Middle frontal gyrus (tissue), 1 donor: ENCODE data around the gene FUT2.
"Not testable (repeated sequence)": the region's sequence is repeated elsewhere in the genome, so short reads cannot be mapped to it uniquely, and the experiment has no call there.

ENCODE experiments used
- DNase-seq: peaks from one replicate; pipeline ENCODE4 v3.0.0-alpha.2; 2015; ENCODE audit warnings: low spot score; ENCODE audit errors: extremely low spot score

Gene FUT2

DNA sequence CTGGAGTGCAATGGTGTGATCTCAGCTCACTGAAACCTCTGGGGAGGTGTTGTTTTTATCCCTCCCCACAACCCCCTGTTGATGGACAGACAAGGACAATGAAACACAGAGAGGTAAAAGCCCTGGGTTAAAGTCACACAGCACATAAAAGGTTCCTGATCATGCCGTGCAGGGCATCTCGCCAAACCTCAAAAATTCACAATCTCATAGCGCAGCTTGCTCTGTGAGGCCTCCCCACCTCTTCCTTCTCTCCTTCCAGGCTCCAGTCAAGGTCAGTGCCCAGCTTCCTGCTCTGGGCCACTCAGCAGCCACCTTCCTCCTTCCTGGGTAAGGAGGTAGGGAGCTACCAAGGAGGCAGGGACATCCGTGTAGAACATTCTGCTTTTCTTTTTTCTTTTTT, 2.3 kb downstream of the FUT2 start:
- no peak for DNase-seq

DNA sequence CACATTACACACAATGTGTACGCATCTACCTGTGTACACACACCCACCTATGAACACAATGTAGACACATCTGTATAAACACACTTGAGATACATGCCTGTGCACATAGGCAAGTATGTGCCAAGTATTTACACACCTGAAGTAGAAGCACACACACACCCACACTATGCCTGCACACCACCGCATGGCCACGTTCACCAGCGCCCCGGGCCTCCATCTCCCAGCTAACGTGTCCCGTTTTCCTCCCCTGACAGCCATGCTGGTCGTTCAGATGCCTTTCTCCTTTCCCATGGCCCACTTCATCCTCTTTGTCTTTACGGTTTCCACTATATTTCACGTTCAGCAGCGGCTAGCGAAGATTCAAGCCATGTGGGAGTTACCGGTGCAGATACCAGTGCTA, 6.9 kb downstream of the FUT2 start:
- no peak for DNase-seq

DNA sequence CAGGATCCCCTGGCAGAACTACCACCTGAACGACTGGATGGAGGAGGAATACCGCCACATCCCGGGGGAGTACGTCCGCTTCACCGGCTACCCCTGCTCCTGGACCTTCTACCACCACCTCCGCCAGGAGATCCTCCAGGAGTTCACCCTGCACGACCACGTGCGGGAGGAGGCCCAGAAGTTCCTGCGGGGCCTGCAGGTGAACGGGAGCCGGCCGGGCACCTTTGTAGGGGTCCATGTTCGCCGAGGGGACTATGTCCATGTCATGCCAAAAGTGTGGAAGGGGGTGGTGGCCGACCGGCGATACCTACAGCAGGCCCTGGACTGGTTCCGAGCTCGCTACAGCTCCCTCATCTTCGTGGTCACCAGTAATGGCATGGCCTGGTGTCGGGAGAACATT, 7.5 kb downstream of the FUT2 start:
- no peak for DNase-seq

DNA sequence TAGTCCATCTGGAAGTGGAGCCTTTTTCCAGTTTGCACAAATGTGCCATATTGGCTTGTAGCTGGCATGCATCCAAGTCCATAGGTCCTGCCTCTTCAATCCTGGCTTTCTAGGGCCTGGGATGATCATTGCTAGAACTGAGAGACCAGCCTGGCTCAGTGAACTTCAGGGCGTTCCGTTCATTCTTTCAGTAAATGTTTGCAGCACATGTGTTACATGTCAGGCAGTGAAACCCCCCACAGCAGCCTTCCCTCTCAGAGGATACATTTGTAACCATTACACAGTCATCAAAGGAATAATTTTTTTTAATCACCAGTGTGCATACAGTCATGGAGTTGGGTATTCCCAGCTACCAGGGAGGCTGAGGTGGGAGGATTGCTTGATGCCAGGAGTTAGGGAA, 9.7 kb downstream of the FUT2 start:
- no peak for DNase-seq

DNA sequence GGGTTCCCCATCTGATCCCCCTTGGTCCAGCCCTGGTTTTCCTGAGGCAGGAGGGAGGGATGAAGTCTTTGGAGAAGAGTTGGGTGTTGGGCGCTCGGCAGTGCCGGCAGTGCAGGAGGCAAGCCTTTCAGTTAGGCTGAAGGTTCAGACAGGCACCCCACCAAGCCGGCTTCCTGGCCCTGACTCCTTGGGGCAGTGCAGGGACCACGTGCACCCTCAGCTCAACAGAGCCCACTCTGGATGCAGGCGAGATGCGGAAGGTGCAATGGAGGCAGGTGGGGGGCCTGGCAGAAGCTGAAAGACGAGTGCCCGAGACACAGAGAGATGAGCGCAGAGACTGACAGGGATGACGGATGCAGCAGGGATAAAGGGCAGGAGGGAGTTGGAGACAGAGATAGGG, 12.7 kb downstream of the FUT2 start:
- no peak for DNase-seq

DNA sequence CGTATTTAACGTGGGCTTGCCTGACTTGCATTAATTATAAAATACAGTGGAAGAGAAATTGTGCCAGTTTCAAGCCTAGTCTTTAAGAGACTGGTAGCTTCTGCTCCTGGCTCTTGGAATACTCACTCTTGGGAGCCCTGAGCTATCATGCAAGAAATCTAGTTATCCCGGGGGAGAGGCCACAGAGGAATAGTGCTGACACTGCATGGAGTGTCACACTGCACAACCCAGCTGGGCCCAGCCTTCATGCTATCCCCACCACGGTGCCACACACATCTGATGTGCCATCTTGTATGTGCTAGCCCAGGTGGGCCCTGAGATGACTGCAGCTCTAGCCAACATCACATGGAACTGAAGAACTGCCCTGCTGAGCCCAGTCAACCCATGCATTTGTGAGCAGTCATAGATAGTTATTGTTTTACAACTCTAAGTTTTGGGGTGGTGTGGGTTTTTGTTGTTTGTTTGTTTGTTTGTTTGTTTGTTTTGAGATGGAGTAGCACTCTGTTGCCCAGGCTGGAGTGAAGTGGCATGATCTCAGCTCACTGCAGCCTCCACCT, 15.4 kb downstream of the FUT2 start:
- DNase-seq, result no peak

DNA sequence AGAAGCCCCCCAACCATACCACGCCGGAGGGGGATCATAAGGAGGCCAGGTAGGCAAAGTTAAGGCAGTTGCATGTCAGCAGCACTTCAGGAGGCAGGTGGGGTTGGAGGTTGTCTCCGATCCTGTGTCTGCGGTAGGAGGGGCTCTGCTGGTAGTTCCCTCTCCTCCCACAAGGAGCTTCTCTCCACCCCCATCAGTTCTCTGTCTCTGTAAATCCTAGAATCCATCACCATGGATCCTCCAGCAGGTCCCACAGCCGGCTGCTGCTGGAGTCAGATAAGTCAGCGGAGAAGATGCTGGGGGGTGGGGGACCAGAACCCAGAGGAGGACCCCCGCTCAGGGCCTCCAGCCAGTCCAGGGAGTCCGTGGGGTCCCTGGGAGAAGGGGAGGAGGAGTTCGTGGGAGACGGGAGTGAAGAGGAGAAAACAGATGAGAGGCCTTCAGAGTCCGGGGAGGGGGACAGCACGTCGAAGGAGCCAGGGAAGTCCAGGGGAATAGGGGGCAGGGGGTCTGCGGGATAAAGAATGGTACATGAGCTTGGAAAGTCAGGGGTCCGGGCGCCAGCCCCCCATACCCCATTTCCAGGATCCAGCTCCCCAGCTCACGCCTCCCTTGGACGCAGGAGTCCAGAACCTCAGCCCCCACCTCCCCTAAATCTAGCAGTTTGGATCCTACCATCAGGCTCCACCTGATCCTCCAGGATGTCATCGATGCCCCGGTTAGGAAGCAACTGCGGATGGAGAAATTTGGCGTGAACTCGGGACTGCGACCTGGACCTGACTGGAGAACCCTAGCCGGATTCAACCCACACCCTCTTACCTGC, 17.5 kb downstream of the FUT2 start:
- no peak for DNase-seq

DNA sequence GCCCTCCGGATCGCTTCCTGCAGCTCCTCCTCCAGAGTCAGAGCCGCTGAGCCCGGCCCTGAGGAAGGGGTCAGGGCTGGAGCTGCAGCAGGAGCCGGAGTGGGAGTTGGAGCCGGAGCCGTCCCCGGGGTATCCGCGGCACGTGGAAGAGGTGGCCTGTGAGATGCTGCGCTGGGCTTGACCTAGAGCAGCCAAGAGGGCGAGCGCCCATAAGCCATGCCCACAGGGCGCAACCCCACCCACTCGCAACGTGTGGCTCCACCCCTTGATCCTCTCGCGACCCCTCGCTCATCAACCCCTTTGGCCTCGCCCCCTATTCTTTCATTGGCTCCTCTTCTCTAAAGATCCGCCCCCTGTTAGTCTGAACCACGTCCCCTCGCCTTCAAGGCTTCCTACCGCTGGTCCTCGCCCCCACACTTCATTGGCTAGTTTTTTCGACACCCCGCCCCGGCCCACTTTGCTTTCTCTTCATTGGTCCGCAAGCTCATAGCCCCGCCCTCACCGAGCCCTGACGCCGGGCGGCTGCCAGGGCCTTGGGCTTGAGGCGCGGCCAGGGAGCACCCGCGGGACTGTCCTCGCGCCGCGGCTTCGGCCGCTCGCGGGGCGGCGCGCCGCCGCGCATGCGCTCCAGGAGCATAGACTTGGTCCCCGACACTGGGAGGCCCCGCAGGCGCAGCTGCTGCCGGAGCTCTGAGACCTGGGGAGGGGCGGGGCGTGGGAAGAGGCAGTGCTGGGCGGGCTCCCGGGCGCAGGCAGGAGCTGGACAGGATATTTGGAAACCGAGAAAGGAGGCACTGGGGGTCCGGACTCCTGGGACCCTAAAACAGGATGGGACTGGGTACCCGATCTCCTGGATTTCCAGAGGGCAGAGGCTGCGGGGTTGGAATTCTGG, 18.3 kb downstream of the FUT2 start:
- peak; percentile 96 for DNase-seq

DNA sequence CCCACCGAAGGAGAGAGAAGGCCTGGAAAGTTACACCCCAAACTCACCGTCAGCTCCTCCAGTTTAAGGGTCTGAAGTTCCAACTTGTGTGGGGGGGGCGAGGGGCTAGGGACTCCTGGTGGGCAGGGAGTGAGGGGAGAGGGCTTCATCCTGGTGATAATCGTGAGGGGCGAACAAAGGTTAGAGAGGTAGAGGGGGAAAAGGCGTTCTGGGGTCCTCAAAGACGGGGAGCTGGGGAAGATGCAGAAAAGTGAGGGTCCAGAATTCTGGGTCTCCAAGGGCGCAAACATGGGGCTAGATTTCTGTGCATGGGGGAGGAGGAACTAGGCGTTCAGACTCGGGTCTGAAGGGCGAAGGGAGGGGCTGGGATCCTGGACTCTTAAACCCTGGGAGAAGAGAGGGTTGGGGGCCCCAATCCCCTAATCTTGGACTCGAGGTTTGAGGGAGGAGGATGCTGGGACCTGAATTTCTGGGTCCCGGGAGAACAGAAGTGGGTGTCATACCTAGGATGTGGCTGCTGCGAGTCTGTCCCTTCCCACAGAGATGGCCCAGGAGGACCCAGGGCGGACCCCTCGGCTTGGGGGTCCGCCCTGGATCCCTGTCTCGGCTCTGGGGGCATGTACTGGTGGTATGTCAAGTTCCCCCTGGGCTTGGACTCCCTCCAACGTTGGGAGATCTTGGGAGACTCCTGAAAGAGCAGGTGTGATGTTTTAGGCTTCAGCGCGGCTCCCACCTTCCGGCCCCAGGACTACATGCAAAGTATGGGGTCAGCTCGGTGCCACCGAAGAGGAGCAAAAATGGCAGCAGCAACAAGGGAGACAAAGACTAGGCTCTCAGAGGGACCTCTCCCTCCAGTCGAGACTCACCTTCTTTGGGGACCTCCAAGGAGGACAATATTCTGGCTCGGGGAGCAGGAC, 19.2 kb downstream of the FUT2 start:
- DNase-seq, result no peak

DNA sequence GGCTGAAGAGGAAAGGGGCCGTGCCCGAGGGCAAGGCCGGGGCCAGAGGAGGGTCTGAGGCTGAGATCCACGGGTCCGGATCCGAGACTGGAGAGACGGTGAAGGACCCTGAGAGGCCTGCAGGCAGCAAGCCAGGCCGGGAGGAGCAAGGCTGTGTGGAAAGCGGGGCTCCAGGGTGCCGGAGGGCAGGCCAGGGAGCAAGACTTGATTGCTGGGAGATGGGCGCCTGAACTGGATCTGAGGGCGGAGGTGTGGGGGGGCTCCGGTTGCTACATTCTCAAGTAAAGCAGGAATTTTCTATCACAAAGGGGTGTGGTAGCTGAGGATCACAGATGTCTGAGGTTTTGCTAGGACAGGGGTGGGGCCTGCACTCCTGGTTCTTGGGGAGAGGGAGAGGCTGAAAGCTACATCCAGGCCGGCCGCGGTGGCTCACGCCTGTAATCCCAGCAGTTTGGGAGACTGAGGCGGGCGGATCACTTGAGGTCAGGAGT, 20.0 kb downstream of the FUT2 start:
- DNase-seq, result no peak

DNA sequence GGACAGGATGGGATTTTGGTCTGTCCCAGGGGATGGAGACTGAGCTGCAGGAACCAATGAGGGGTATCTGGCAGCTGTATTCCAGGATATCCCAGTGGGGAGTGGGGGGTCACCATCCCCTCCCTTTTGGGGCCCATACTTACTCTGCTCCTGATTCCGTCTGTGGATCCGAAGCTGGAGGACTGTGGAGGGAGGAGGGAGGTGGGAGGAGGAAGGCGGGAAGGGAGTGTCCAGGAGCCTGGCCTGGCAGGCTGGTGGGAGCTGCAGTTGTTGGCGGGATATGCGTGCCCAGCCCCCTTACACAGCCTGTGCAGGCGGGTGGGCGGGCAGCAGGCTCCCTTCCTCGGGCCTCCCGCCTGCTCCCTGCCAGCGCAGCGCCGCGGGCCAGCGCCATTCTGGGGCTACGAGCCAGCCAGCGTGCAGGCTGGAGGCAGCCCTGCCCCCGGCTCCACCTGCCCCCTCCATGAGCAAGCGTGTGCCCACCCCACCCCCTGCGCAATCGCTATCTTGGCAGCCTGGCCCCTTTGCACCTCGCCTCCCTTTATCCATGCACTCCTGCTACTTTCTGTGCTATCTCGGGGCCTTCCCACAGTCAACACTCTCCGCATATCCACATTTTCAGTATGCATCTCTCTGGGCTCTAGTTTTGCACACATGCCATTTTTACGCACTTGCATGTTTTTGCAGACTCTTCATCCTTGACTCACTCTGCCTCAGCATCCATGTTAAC, 21.0 kb downstream of the FUT2 start:
- DNase-seq, result peak; percentile 42

DNA sequence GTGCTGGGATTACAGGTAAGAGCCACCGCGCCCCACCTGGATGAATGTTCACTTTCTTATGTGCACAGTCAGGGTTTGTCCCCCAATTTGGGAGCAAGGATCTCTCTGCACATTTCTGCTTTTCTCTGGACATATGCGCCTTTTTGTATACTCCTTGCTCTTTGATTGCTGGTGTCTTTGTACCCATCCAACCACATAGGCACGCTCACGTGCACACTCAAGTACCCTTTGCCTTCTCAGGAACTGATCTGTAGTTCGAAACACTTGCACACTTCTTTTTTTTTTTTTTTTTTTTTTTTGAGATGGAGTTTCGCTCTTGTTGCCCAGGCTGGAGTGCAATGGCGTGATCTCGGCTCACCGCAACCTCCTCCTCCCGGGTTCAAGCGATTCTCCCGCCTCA, 22.3 kb downstream of the FUT2 start:
- not testable (repeated sequence) for DNase-seq

DNA sequence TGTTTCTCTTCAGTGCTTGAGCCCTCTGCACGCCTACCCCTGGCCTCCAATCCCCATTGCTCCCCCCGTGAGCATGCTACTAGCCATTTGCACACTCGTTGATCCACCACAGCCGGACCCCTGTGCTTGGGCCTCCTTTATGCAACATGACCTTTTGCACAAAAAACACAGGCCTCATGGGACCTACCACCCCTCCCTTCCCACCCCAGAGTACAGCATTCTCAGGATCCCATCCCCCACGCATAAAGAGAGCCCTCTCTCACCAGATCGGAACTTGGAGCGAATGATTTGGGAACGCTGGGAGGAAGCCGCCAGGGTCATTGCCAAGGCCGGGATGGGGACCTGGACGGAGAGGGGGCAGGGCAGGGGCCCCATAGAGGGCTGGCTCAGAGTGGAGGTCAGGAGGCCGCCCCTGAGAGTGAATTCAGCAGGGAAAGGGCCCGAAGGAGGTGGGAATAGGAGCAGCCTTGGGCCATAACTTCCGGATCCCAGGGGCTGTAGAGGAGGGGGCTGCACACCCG, 23.0 kb downstream of the FUT2 start:
- DNase-seq, result no peak

DNA sequence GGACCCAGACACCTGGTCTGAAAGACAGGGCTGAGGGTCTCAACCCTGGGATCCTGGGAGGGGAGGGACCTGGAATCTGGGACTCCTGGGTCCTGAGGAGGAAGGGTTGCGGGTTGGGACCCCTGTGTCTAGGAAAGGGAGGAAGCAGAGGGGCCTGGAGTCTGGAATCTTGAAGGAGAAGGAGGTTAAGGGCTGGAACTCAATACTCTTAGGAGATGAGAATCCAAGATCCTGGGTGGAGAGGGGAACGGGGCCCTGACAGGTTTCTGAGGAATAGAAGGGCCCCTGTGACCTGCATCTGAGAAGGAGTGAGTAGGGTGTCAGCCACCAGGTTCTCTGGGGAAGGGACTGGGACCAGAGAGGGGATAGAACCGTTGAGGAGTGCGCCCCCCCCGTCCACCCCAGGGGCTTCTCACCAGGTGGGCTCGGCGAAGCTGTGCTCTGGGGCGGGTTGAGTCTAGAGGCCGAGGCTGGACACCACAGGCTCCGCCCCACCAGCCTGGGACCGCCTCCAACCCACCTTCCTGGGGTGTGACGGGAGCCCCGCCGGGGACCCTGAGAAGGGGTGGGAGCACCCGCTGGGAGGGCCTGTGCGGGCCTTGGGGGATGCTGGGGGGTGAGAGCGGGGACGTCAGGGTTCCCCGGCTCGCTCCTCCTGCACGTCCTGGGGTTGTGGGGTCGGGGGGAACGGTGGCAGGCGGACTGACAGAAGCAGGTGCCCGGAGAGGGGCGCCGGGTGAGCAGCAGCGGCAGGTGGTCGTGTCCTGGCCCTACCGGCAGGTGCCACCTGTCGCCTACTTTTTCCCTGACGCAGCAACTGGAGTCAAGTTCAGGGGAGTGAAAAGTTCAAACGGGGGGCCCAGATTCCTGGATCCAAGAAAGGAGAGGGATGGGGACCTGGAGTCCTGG, 23.7 kb downstream of the FUT2 start, which contains the start of gene MAMSTR:
MAMSTR (minus strand) TSS at position 463 of the 909 bp plus-strand sequence. CDS start 694 bp downstream, outside the sequence.
- no peak for DNase-seq

DNA sequence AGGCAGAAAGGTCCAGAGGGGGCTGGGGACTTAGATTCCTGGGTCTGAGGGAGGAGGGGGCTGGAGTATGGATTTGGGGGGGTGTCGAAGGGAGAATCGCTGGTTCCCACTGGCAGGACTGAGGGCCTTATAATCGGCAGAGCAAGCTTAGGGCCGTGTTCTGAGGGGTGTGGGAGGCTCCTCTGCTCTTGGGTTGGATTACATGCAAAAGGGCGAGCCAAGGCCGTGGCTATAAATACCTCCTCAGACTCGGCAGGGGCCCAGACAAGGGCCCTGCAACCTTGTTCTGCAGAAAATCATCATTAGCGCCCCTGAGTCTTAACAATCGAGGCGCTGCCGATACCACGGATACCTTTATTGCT, 24.5 kb downstream of the FUT2 start:
- DNase-seq, result no peak

DNA sequence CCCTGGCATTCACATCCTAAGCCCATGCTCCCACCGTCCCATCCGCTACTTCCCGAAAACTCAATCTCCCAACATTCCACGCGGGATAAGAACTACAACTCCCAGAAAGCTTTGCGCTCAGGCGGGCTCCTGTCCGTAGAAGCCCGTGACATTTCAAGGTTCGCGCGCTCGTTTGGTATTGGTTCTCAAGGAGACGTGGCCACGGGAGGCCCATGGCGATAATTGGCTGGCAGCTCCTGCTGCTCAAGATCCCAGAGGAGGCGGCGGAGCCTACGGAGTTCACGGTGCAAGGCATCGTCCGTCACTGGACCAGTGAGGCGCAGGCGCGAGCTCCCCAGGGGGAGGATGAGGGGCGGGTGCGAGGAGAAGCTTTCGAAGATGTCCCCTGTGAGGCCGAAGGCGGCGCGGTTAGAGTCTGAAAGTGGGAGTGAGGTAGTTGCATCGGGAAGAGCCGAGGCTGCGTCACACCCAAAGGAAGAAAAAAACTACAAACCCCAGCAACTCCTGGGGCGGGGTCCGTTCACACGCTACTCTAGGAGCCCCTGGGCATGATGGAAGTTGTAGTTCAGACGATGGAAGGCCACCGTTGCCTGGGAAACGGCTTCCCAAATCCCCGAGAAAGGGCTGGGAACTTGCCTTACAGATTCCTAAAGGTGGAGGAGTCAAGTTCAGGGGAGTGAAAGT, 25.0 kb downstream of the FUT2 start:
- peak; percentile 100 for DNase-seq

DNA sequence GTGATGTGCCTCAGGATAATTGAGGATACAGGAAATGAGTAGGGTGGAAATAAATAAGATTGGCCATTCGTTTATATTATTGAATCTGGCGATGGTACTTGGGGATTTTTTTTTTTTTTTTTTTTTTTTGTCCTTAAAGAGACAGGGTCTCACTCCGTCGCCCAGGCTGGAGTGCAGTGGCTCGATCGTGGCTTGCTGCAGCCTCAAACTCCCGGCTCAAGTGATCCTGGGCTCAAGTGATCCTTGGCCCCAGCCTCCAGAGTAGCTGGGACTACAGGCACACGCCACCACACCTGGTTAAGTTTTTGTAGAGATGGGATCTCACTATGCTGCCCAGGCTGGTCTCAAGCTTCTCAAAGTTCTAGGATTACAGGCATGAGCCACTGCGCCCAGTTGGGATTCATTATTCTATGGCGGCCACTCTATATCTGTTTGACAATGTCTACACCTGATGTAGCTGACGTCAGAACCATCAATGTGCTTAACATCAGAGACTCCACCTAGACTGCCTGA, 26.5 kb downstream of the FUT2 start:
- DNase-seq, result no peak
